HL-60 (cell line): ENCODE measurements around the gene PTPRR.

Experiments
- CTCF ChIP-seq: IDR thresholded peaks from one replicate; pipeline ENCODE4 v1.5.1; 2011; ENCODE audit warnings: low read length, control low read depth, inconsistent platforms; ENCODE audit not compliant: insufficient read depth
- GABPA ChIP-seq: IDR thresholded peaks from 2 replicates; pipeline ENCODE4 v1.6.1; 2012; ENCODE audit warnings: low read depth
- POLR2AphosphoS5 ChIP-seq: IDR thresholded peaks from 2 replicates; pipeline ENCODE4 v1.6.1; 2012; ENCODE audit warnings: low read depth

DNA sequence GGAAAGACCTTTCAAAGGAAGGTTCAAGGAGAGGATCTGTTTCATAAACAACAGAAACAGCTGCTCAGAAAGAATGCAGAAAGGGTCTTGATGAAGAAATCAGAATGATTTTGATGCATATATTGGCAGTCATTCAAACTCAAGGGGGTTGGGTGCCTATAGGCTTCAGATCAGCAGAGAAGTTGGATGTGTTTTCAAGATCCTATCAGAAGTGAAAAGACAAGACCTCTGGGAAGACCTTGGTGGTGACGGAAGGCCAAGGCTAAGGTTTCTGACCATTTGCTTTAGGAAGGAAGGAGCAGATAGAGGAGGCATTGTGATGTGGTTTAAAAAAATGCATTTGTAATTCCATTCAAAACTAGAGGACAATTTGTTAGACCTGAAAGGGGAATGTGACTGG, 268.1 kb downstream of the PTPRR start:
- TF ChIP-seq POLR2AphosphoS5 (no peak), CTCF (no peak), GABPA (no peak)
